K562 (cell line): Measurements from ENCODE around the gene BEX3. TPM values are rescaled to one million over a fixed set of nuclear protein-coding genes. Genes with fewer than 3 reads are reported as not detected.
A peak's percentile ranks its signal among the peaks of the same experiment; 100 is the strongest.

ENCODE experiments used
- CBFA2T3 ChIP-seq: fragments of 450-650 bp; IDR thresholded peaks from 2 replicates; pipeline ENCODE4 v1.6.1; 2017
- CBX8 ChIP-seq: fragments of 200-600 bp; sonication (generic); IDR thresholded peaks from 2 replicates; pipeline ENCODE4 v1.6.1; 2012; ENCODE audit warnings: borderline replicate concordance, mixed run types, low read depth, mild to moderate bottlenecking, moderate library complexity, mixed read lengths, low read length, control low read depth, inconsistent platforms; ENCODE audit not compliant: poor library complexity, severe bottlenecking; ENCODE audit errors: extremely low read depth
- CXXC5 ChIP-seq: fragments of 250-450 bp; sonication (Bioruptor Pico); IDR thresholded peaks from 2 replicates; pipeline ENCODE4 v1.8.0; 2022; ENCODE audit warnings: inconsistent platforms, mild to moderate bottlenecking, moderate library complexity
- ELF1 ChIP-seq: fragments of 200-800 bp; sonication (Bioruptor generic); IDR thresholded peaks from 2 replicates; pipeline ENCODE4 v1.6.1; 2016; ENCODE audit warnings: missing genetic modification characterization, missing compliant biosample characterization
- GTF2E2 ChIP-seq: fragments of 200-800 bp; sonication (Bioruptor generic); IDR thresholded peaks from 2 replicates; pipeline ENCODE4 v1.6.1; 2016; ENCODE audit warnings: missing genetic modification characterization, missing compliant biosample characterization
- KHSRP ChIP-seq: fragments of 450-650 bp; IDR thresholded peaks from 2 replicates; pipeline ENCODE4 v1.6.1; 2017
- NR2F6 ChIP-seq: fragments of 450-650 bp; formaldehyde crosslinking; IDR thresholded peaks from 2 replicates; pipeline ENCODE4 v1.4.0; 2020; ENCODE audit warnings: mild to moderate bottlenecking
- POLR3A ChIP-seq: IDR thresholded peaks from 2 replicates; pipeline ENCODE4 v1.6.1; 2011; ENCODE audit warnings: borderline replicate concordance, mild to moderate bottlenecking, moderate library complexity; ENCODE audit not compliant: insufficient read length, insufficient read depth; ENCODE audit errors: extremely low read depth
- RFX1 ChIP-seq: fragments of 450-650 bp; IDR thresholded peaks from 2 replicates; pipeline ENCODE4 v1.6.1; 2016; ENCODE audit warnings: mild to moderate bottlenecking, moderate library complexity
- SRF ChIP-seq, 2 experiments: fragments of 250-450, 450-650 bp in 1 of 2; sonication (Bioruptor Pico) in 1 of 2; sonication (generic) in 1 of 2; formaldehyde crosslinking; IDR thresholded peaks; 2 replicates each; pipeline versions ENCODE4 v1.5.0 to v1.5.1; 2020 to 2022; ENCODE audit warnings: mild to moderate bottlenecking in 1 of 2, missing genetic modification reagents in 1 of 2
- ZFP30 ChIP-seq: fragments of 250-450 bp; sonication (Bioruptor Pico); IDR thresholded peaks from 2 replicates; pipeline ENCODE4 v1.8.0; 2022; ENCODE audit warnings: moderate library complexity, mild to moderate bottlenecking, inconsistent platforms, borderline replicate concordance
- ZNF57 ChIP-seq: fragments of 450-650 bp; formaldehyde crosslinking; IDR thresholded peaks from 2 replicates; pipeline ENCODE4 v1.4.0; 2020; ENCODE audit warnings: mild to moderate bottlenecking, moderate library complexity
- polyA plus RNA-seq, 8 experiments: library from polyadenylated mRNA; depleted of rRNA in 4 of 8; stranded (reverse) in 5 of 8; unstranded in 3 of 8; fragments of >200 nt; fragmentation: Nextera tagmentation in 2 of 8; fragmentation: Illumina TruSeq in 1 of 8; extraction: Ambion mirVana in 2 of 8; extraction: Trizol in 1 of 8; gene quantifications; 2 replicates each; pipeline versions ENCODE4 v1.2.1 to v1.2.3, GENCODE V29; 2011 to 2014; ENCODE audit warnings: inconsistent platforms in 1 of 8, missing spikeins in 1 of 8
- total RNA-seq, 7 experiments: library from RNA; depleted of rRNA in 6 of 7; stranded (reverse); fragments of >200 nt in 6 of 7; fragmentation: Illumina TruSeq in 2 of 7; extraction: Trizol in 2 of 7; gene quantifications; 2 replicates each; pipeline versions ENCODE4 v1.2.1 to v1.2.3, GENCODE V29; 2011 to 2021; ENCODE audit warnings: low replicate concordance in 1 of 7
- TF ChIP-seq, protein P1 (sequence below): fragments of 250-450 bp; sonication (Bioruptor Pico); IDR thresholded peaks from 2 replicates; pipeline ENCODE4 v1.8.0; 2021; ENCODE audit warnings: moderate library complexity, mild to moderate bottlenecking, inconsistent platforms

The BEX3 gene
- total and polyA plus RNA-seq, 9 of the 15 experiments (the other 6 are each of a cell fraction or from before 2014, with no cell fraction given), result 0.21 to 0.47 TPM; not detected in 7

DNA sequence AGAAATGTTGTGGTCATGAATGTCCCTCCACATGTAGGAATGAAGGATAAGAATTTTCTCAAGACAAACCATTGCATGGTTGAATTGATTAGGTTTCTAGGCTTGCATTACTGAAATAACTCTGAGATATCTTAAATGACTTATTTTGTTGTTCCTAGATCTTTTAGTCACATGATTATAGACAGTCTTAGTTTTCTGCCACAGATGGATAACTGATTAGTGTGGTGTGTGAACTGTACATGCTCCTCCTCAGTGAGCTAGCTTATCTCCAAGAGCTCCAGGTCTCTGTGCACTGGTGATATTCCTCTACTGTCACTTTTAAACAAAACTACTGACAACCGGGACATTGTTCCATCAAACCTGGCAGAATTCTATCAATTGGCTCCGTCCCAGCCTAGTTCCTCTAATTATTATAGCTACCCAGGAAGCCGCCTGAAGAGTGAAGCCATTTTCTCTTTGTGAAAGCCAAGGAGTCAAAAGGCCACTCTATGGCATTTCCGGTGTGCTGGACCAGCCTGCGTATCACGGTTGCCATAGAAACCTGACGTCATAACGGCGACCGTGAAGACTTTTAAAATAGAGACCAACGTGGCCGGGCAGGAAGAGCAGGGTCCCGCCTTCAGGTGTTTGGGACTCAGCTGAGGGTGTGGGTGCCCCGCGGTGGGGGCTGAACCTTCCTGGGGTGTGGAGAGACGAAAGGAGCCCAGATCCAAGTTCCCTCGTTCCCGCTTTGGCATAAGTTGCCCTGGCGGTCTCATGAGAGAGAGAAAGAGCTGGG is 28.1 kb downstream of the BEX3 start (continued):
- peak; percentile 47; the same call in 1 of the 2 replicates for TF ChIP-seq CBFA2T3
- no peak for TF ChIP-seq ZFP30 (CRISPR knock-in tag)
- TF ChIP-seq SRF (CRISPR knock-in tag; IDR thresholded peaks at IDR 0.05), result no peak
- no peak for TF ChIP-seq CBX8
- TF ChIP-seq POLR3A, result no peak
- TF ChIP-seq GTF2E2 (tag), result no peak
- peak; percentile 48; the same call in 1 of the 2 replicates for TF ChIP-seq ELF1 (tag)
- TF ChIP-seq RFX1, result peak; percentile 97
- no peak for TF ChIP-seq NR2F6 (CRISPR knock-in tag)
- TF ChIP-seq ZNF57 (CRISPR knock-in tag), result no peak
- TF ChIP-seq, protein P1, sequence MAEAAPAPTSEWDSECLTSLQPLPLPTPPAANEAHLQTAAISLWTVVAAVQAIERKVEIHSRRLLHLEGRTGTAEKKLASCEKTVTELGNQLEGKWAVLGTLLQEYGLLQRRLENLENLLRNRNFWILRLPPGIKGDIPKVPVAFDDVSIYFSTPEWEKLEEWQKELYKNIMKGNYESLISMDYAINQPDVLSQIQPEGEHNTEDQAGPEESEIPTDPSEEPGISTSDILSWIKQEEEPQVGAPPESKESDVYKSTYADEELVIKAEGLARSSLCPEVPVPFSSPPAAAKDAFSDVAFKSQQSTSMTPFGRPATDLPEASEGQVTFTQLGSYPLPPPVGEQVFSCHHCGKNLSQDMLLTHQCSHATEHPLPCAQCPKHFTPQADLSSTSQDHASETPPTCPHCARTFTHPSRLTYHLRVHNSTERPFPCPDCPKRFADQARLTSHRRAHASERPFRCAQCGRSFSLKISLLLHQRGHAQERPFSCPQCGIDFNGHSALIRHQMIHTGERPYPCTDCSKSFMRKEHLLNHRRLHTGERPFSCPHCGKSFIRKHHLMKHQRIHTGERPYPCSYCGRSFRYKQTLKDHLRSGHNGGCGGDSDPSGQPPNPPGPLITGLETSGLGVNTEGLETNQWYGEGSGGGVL (CRISPR knock-in tag), result no peak
- TF ChIP-seq KHSRP, result no peak
- TF ChIP-seq CXXC5 (CRISPR knock-in tag), result peak; percentile 34; the same call in 1 of the 2 replicates
